HK-2 (cell line): Measurements from ENCODE around the gene RSKR.
"Not testable (repeated sequence)": the region's sequence is repeated elsewhere in the genome, so short reads cannot be mapped to it uniquely, and the experiment has no call there.

Source experiments
- DNase-seq: peaks from one replicate; pipeline ENCODE4 v3.0.0-alpha.2; 2018; ENCODE audit not compliant: unreplicated experiment

Gene RSKR

DNA sequence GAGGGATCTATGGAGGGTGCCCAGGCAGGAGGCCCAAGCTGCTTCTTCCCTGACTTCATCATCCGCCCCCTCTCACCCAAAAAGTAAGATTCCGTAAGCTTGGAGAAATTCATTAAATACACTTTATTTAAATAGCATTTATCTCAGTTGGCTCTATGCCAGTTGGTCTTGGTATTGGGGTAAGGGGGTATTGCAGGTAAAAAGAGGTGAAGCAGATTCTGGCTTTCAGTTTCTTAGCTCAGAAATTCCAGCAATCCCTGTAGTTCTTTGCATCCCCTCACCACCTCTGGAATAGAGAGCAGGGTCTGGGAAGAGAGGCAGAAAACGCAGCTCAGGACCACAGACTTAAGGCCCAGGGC, 36.5 kb downstream of the RSKR start:
- DNase-seq, result no peak

DNA sequence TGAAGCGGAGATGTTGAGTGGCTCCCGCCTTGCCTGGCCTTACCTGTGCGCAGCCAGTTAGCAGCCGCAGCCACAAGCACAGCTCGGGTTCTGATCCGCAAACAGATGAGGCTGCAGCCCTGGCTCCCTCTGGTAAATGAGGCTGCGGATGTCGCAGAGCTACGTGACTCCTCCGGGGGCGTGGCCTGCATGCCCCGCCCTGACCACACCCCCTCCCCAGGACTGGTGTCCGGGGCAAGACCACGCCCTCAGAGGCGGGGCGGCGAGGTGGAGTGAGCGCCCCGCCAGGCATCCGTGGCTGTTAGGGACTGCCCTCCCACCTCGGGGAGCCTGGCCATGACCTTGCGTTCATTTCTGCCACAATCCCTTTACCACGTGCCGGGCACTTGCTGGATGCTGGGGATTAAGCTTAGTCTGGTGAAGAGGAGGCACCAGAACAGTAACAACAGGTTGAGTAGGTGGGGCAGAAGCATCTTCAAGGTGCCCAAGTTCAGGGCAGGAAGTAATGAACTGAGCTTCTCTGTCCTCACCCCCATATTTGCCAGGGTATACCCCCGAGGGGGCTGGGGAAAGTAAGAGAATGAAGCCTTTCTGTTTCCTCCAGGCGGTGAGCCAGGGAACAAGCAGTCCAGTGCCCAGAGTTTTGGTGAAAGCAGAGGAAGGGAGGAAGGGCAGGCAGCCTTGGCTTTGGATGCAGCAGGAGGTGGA, 37.1 kb downstream of the RSKR start, which contains the start of gene ALDOC:
ALDOC (minus strand) TSS at position 138 of the 708 bp plus-strand sequence. CDS start 1,363 bp downstream, outside the sequence.
- no peak for DNase-seq

DNA sequence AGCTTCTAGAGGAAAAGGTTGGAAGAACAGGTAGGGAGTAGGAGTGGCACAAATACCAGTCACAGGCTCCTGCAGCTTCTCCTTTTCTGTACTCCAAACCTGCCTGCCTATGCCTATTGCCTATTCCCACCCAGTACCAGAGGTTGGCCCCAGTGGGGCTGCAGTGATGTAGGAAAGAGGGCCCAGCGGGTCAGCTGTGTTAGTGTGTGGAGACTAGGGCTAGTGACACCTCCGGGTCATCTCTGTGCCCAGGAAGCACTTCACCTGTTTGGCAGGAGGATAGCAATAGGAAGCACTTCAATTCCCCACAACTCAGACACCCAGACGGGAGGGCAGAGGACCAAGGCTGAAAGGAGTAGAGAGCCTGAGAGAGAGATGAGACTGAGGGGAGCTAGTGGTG, 38.0 kb downstream of the RSKR start:
- DNase-seq, result not testable (repeated sequence)

DNA sequence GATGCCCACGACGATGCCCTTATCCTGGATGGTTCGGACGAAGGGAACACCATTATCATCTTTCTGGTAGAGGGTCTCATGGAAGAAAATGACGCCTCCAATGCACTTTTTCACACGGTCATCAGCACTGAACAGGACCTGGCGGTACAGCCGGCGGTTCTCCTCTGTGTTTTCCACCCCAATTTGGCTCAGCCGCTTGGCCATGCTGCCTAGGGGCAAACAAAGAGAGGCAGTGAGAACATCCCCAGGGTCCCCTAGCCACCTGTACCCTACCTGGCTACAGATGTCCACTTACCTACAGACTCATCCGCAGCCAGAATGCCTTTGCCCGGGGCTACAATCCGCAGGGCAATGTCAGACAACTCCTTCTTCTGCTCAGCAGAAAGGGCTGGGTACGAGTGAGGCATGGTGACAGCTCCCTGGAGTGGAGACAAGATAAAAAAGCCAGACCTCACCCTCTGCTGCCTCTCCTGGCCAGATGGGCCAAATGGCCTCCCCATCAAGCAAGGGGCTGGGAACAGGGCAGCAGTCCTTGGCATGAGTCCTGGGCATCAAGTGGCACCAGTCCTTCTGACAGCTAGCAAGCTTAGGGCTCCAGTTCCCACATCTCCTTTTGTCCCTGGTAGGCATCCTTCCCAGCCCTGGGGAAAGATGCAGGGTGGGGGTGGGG, 38.7 kb downstream of the RSKR start:
- no peak for DNase-seq

DNA sequence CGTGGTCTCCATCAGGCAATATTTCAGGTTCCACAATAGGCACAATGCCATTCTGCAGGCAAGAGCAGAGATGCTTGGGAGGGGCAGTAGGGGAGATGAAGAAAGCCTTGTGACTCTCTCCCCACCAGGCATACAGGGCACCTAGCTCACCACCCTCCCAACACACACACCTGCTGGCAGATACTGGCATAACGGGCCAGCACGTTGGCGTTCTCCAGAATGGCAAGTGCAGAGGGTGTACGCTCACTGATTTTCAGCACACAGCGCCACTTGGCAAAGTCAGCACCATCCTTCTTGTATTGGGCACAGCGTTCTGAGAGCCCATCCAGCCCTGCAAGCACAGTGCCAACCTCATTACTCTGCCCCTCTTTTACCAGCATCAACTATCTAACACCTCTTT, 39.5 kb downstream of the RSKR start:
- no peak for DNase-seq

DNA sequence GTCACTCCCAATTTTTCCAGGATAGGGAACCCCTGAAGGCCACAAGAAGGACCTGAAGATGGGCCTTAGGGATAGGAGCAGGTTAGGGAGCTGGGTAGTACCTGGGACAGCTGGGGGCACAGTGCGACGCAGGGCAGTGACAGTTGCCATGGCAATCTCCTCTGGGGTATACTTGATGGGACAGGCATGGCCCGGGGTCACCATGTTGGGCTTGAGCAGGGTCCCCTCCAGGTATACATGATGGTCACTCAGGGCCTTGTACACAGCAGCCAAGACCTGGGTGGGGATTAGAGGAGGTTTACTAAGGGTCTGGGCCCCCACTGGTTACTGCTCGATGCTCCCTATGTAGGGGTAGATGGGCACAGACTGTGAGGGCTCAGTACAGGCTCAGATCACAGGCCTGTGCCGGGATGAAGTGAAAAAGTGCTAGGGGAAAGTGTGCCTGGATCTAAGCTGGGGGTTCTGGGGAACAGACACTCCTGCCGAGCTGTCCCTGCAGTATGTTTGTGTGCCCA, 40.0 kb downstream of the RSKR start:
- DNase-seq, result no peak

DNA sequence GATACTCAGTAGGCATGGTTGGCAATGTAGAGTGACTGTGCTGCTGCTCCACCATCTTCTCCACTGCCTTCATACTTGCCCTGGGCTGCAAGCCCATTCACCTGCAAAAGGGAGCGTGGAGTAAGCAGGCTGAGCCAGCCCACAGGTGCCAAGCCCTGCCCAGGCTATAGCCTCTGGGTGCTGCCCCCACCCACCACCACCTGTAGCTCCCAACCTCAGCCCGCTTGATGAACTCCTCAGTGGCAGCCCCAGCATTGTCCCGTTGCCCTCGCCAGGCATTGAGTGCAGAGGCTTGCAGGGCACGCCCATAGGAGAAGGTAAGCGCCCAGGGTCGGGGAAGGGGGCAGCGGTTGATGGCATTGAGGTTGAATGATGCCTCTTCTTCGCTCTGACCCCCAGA, 40.5 kb downstream of the RSKR start:
- no peak for DNase-seq

DNA sequence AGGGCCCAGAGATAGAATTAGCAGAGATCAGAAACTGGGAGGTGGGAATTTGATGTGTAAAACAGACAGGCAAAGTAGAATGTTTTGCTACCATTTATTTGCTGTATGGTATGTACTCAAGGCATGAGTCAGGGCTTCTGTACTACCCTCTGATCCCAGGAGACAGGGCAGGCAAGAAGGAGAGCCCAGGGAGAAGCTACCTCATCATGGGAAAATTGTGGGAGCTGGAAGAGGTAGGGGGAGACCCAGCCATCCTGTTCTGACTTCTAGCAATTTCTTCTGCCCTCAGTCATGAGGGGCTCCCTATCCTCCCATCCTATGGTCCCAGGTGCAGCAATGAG, 41.0 kb downstream of the RSKR start:
- no peak for DNase-seq

DNA sequence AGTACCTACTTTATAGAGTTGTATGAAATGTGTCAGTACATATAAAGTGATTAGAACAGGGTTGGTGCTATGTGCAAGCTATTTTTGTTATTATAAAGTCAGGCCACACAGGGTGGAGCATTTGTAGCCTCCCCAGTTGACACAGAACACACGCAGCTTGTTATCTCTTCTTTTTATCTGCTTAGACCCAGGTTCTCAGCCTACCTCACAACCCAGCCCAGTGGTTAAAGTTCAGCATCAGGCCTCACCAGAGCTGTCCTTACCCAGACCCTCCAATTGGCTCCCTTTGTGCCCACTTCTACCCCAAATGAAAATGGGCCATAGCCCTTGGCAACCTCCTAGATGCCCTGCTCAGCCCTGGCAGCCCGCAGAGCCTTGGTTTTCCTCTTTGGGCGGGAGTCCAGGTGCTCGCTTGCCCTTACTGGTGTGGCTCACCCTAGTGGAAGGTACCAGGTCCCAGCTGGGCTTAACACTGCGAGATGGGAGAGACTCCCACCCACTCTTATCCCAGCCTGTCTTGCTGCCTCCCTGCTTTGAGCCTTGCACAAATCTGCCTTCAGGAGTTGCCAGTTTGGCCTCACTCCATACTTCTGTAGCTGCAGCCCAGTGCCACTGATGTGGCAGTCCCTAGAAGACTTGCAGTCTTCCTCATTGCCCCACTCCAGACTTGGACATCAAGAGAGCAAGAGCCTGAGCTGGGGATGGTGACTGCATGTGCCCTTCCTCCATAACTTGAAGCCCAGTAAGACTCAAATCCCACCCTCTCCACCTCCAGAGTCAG, 41.5 kb downstream of the RSKR start:
- DNase-seq, result no peak

DNA sequence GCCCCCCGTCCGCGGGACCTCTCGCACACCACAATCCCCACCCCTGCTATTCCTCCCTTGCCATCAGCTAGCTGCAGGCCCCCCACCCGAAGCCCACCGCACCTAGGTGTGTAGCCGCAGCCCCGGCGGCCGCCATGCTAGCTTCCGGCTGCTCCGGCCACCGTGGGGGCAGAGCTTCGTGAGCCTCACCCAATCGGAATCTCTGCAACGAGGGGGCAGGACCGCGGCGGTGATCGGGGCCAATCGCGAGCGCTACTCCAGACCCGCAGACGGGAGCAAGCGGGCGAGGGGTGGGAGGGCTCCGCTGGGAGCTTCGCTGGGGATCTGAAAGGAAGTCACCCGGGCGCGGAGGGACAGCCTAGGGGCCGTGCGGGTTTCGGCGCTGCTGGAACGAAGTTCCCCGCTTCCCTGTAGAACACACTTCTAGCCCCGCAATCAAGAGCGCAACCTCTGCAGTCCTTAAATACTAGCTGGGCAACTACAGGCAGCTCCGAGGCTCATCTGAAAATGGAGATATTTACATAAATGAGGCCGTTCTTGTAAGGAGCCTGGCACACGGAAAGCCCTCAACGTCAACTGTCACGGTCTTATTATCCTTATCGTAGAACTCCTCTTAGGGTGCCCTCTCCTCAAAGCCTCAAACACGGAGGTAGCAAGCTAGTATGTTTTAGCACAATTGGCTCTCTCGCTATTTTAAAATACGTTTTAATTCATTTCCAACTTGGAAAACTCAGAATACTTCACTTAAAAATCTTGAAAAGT, 42.4 kb downstream of the RSKR start, which contains the start of gene PIGS:
PIGS (minus strand) TSS at position 164 of the 762 bp plus-strand sequence; CDS start at position 136, 28 bp downstream.
- peak; percentile 96 for DNase-seq

DNA sequence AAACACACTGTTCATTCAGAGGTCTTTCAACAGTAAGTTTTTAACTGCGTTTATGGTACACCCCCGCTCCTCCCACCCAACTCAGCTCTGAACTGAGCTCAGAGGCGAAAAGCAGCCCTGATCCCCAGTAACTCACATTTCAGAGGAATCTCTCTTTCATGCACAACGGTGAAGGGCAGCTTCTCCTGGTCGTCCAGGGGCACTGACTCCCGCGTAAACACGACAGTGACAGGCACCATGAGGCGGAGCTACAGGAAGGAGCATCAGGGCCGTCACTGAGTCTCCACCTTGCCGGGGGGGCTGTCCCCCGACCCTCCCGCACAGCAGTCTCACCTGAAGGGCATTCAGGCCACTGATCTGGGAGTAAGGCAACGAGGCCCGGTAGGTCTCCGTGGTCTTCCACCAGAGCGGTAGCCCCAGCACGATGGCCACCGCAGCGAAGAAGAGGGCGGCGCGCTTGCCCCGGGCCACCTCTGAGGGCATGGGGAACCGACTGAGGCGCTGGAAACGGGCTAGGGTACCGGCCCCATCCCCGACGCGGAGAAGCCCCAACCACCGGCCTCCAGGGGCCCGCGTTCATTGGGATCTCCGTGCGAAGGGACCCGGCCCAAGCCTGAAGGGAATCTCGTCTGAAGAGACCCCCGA, 43.1 kb downstream of the RSKR start:
- peak; percentile 42 for DNase-seq

DNA sequence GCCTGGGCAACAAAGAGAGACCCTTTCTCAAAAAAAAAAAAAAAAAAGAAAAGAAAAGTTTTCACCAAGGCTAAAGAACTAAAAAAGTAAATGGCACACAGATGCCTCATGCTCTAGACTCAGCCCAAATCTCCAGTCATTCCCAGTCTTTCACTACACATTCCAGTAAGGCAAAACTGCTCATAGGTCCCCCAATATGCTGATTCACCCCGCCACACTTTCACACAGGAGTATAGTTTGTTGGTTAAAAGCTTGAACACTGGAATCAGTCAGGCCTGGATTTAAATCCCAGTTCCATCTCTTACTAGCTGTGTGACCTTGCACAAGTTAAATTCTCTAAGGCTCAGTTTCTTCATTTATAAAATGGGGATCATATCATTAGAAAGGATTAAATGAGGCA, 44.5 kb downstream of the RSKR start:
- no peak for DNase-seq

DNA sequence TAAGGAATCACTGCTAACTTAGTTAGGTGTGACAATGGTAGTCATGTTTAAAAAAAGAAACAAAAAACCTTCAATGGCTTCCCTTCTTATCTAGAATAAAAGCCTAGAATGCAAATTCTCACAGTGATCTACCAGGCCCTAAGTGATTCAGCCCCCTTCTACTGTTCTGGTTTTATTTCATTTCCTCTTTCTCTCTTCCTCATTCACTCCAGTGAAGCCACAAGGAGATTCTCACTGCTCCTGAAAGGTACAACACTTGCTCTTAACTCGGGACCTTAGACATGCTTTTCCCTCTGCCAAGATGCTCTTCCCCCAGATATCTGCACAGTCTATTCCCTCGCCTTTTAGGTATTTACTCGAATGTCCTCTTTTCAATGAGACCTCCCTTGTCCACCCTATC, 46.4 kb downstream of the RSKR start:
- no peak for DNase-seq

DNA sequence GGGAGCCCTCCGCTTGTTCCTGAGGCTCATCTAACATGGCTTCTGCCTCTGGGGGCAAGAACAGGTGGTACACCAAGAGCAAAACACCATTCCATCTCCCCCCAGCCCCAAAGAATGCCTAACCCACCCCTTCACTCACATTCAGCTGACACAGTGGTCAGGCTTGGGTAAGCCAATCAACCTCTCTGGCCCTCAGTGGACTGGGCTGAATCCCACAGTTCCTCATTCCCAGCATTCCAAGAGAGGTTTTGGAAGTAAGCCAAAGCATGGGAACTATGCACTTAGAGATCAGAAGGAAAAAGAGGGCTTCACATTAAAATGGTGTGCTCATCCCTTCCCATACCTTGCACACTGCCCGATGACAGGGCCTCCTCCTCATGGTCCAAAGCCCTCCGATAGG, 50.5 kb downstream of the RSKR start:
- DNase-seq, result peak; percentile 61
